ENCODE measurements around the gene COL18A1.
"Not testable (repeated sequence)": the region's sequence is repeated elsewhere in the genome, so short reads cannot be mapped to it uniquely, and the experiment has no call there.

The COL18A1 gene

GRCh38 chr21:45442686-45443594 lies 38.0 kb downstream of the COL18A1 start:
- not testable (repeated sequence) for DNase-seq

GRCh38 chr21:45443595-45444181 lies 38.7 kb downstream of the COL18A1 start:
- DNase-seq = no peak

GRCh38 chr21:45444385-45444784 lies 39.4 kb downstream of the COL18A1 start:
- DNase-seq = no peak

GRCh38 chr21:45445369-45445768 lies 40.4 kb downstream of the COL18A1 start:
- no peak for DNase-seq

- no peak for DNase-seq
Measured at GRCh38 chr21:45447821-45448220, 42.9 kb downstream of the COL18A1 start.

- no peak for DNase-seq
Measured at GRCh38 chr21:45448283-45448809, 43.4 kb downstream of the COL18A1 start.

GRCh38 chr21:45448810-45449657 lies 44.1 kb downstream of the COL18A1 start:
- no peak for DNase-seq

GRCh38 chr21:45449658-45450422 lies 44.9 kb downstream of the COL18A1 start:
- DNase-seq = no peak

GRCh38 chr21:45450423-45451090 lies 45.6 kb downstream of the COL18A1 start:
- DNase-seq = no peak

- no peak for DNase-seq
Measured at GRCh38 chr21:45451091-45451740, 46.3 kb downstream of the COL18A1 start.

GRCh38 chr21:45451771-45452182 lies 46.8 kb downstream of the COL18A1 start:
- DNase-seq = no peak

GRCh38 chr21:45452696-45453307 lies 47.8 kb downstream of the COL18A1 start:
- DNase-seq = no peak

- DNase-seq = no peak
Measured at GRCh38 chr21:45453308-45453950, 48.5 kb downstream of the COL18A1 start.

- no peak for DNase-seq
Measured at GRCh38 chr21:45454060-45454925, 49.3 kb downstream of the COL18A1 start.

GRCh38 chr21:45454926-45455673 lies 50.1 kb downstream of the COL18A1 start:
- no peak for DNase-seq

GRCh38 chr21:45455674-45456583 lies 51.0 kb downstream of the COL18A1 start:
- DNase-seq = no peak

- no peak for DNase-seq
Measured at GRCh38 chr21:45456584-45457160, 51.7 kb downstream of the COL18A1 start.

Data from CD4-positive, alpha-beta T cell treated with Interleukin-15 for 1 hour (primary cell).